Uterus (tissue), 2 donors: ENCODE results near the gene CYP4Z1.
"Not testable (repeated sequence)": the region's sequence is repeated elsewhere in the genome, so short reads cannot be mapped to it uniquely, and the experiment has no call there.

Experiments used
- CTCF ChIP-seq, 4 experiments: fragments of 200-600 bp in 2 of 4; fragments of 450-650 bp in 2 of 4; sonication (generic) in 2 of 4; IDR thresholded peaks; one replicate each; pipeline ENCODE4 v1.5.1; 2016 to 2019; ENCODE audit warnings: antibody characterized with exemption in 4 of 4, mild to moderate bottlenecking in 2 of 4, moderate library complexity in 1 of 4
- POLR2A ChIP-seq, 2 donors: fragments of 450-650 bp; IDR thresholded peaks; one replicate each; pipeline ENCODE4 v1.6.1; 2016; ENCODE audit warnings: antibody characterized with exemption in 2 of 2, mild to moderate bottlenecking in 1 of 2, moderate library complexity in 1 of 2

- not testable (repeated sequence) for TF ChIP-seq CTCF, POLR2A (IDR thresholded peaks at IDR 0.05)
Measured at GRCh38 chr1:47109482-47109881, 42.5 kb downstream of the CYP4Z1 start.
